GM18526 (cell line): ENCODE data around the gene DYNC2LI1.

Experiments
- POLR2A ChIP-seq: IDR thresholded peaks from 3 replicates; pipeline ENCODE4 v1.6.1; 2011; ENCODE audit not compliant: insufficient read length; ENCODE audit errors: extremely low read depth

The DYNC2LI1 gene

DNA sequence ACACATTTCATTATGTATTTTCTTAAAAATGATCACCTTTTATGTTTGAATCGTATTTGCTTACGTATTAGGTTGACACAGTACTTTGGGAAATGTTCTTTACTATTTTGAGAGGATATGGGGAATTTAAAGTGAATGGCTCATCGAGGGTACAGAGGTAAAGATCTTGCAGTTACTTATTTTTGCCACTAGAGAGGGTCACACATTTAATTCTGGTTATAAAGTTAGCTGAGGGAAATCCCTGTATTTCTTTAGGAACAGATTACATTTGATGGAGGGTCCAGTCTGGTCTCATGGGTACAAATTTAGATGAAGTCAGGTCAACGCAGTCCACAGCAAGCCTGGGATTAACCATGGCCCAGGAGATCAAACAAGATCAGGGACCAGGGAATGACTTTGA is 24.5 kb downstream of the DYNC2LI1 start:
- no peak for TF ChIP-seq POLR2A

GRCh38 chr2:43800894-43801293 is 27.1 kb downstream of the DYNC2LI1 start:
- TF ChIP-seq POLR2A: no peak

- no peak for TF ChIP-seq POLR2A
Measured at GRCh38 chr2:43802135-43802534, 28.3 kb downstream of the DYNC2LI1 start.

DNA sequence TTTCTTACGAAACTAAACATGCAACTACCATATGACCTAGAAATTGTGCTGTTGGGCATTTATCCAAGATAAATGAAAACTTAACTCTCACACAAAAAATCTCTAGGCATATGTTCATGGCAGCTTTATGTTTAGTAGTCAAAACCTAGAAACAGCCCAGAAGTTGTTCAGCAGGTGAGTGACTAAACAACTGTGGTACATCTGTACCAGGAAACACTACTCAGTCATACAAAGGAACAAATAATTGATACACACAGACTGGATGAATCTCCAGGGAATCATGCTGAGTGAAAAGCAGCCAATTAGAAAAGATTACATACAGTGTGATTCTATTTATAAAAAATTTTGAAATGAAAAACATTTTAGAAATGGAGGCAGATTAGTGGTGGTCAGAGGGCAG is 29.3 kb downstream of the DYNC2LI1 start:
- no peak for TF ChIP-seq POLR2A

DNA sequence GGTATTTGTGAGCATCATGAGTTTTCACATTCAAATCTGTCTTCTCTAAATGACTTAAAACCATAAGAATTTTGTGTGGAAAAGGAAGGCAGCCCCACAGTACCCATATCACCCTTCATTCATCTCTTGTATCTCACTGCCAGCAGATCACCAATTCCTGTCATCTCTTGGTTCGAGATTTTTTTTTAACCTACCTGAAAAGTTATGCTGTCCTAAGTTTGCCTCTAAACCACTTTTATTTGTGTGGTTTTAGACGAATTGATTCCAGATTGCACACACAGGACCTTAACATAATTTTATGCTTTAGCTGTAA is 32.8 kb downstream of the DYNC2LI1 start:
- no peak for TF ChIP-seq POLR2A

DNA sequence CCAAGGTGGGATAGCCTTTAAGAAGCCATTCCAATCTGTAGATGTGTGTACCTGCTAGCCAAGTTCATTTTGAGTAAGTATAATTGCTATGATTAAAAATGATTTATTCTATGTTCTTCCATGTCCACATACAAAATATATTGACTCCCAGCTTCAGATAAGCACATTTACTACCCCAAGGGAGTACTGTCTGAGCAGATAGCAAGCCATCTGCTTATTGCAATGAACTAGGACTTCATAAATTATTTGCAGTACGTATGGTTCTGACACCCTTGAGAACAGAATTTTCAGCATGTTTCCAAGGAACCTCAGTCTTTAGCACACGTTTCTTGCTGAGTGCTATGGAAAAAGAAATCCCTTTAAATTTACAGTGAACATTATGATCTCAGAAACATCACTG is 36.6 kb downstream of the DYNC2LI1 start:
- TF ChIP-seq POLR2A: no peak

DNA sequence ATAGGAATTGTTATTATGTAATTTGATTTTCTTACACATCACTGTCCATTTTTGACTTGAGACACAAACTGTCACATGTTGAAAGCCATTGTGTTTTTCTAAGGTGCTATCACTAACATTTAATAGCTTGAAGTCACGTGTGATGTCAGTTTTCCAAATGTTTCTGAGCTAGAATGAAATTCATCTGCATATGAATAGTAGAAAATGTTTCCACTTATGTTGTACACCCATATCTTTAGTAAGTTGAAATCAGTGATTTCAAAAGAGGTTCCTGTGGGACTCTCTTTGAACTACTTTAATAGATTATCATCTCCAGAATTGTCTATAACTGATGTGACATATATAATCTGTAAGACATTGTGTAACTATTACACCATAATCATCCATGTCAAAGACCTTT is 37.0 kb downstream of the DYNC2LI1 start:
- TF ChIP-seq POLR2A: no peak

DNA sequence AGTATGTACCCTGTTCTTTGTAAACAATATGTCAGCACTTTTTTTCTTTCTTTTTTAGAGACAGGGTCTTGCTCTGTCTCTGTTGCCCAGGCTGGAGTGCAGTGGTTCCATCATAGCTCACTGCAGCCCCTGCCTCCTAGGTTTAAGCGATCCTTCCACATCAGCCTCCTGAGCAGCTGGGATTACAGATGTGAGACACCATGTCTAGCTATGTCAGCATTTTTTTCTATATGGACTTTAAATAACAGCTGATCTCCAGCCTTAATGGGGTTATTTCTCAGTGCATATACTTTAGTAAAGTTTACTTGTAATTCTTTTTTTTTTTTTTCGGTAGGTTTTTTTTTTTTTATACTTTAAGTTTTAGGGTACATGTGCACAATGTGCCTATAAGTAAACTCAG is 38.2 kb downstream of the DYNC2LI1 start:
- no peak for TF ChIP-seq POLR2A

DNA sequence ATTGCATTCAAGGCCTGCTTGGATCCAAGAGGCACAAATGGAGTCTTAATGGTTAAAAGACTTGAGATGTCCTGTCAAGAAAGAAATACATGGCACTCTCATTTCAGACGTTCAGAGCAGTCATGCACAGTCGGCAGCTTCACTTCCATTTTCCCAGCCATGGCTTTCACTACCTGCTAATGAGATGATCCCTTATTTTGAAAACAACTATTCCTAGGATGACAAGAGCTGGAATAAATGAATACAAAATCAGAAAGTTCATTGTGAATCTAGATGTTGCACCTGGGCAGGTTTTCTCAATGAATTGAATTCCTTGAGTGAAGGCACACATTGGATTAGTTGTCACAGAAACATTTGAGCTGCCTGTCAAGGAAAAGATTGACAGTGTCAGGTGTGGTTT is 39.1 kb downstream of the DYNC2LI1 start:
- no peak for TF ChIP-seq POLR2A

GRCh38 chr2:43814711-43815110 is 40.9 kb downstream of the DYNC2LI1 start:
- no peak for TF ChIP-seq POLR2A

GRCh38 chr2:43818761-43819160 is 44.9 kb downstream of the DYNC2LI1 start:
- no peak for TF ChIP-seq POLR2A

DNA sequence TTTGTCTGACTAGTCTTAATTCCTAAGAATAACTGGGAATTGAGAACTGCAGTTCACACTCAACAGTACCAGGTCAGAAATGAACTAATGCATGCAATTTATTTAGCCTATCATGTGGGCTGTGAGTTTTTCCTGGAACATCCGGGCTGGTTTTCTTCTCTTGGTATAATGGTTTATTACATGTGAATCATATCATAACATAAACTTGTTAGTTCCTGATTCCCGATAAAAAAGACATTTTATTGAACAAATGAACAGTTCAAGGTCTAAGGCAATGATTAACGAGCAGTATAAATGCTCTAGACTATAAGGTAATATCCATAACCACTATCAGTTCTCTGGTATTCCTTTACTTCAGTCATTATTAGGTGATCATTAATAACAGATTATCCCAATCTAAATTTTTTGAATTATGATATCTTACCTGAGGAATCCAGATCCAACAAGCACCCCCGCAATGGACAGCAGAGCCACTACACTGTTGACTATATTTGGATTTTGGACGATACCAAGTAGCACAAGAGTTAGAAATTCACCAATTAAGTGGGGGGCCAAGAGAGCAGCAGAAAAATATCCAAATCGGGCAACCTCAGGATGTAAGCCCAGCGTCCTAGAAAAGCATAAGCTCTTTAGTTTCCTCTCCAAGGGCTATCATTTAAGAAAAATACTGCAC is 45.8 kb downstream of the DYNC2LI1 start:
- no peak for TF ChIP-seq POLR2A

- no peak for TF ChIP-seq POLR2A
Measured at GRCh38 chr2:43822839-43823238, 49.0 kb downstream of the DYNC2LI1 start.

GRCh38 chr2:43823751-43824150 is 49.9 kb downstream of the DYNC2LI1 start:
- no peak for TF ChIP-seq POLR2A

DNA sequence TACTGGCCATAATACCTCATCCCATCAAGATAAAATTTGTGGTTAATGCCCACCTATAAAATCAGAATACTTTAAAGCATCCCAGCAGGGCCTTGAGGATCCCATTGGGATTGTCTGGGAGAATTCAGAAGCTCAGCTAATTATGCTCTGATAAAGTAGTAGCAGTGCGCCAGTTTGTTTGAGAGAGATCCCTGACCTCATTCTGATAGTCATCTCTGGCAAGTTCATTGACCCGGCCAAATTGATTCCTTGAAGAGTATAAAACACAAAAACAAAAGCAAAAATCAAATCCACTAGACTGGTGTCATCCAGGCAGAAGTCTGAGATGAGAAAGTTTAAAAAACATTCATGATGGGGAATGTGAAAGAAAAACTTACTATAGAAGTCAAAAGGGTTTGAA is 50.7 kb downstream of the DYNC2LI1 start:
- no peak for TF ChIP-seq POLR2A

DNA sequence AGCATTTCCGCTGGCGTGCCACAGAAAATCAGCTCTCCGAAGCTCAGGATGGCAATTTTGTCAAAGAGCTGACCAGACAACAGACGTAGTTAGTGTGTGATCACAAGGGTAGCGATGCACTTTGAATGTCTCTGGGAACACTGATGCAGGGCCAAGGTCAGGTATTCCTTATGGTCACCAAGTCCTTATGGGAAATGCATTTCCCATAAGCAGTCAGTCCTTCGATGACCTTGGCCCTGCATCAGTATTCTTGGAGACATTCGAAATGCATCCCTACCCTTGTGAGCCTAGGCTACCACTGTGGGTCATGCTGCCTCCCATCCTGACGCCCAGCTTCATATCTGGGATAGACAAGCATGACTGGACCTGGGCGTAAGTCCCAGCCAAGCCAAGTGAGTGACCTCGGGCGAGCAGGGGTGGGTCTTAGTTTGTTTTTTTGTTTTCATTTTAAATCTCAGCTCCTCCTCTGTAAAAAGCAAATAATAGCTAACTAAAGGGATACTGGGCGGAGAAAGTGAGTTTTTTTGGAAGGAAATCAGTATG is 51.2 kb downstream of the DYNC2LI1 start:
- no peak for TF ChIP-seq POLR2A

DNA sequence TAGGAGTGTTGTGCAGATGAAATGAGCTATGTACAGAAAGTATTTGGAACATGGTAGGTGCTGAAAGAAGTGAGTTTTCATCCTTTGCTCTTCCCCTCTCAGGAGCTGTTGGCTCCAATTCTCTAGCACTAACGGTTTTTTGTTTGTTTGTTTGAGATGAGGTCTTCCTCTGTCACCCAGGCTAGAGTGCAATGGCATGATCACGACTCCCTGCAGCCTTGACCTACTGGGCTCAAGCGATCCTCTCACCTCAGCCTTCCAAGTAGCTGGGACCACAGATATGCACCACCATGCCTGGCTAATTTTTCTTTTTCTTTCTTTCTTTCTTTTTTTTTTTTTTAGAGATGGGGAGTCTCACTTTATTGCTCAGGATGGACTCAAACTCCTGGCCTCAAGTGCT is 52.0 kb downstream of the DYNC2LI1 start:
- TF ChIP-seq POLR2A: no peak
